Measurements from ENCODE around the gene SERINC2. TPM values are rescaled to one million over a fixed set of nuclear protein-coding genes. Genes with fewer than 3 reads are reported as not detected.

SERINC2 gene
- total and polyA plus RNA-seq, 2 experiments from 2014 or later = 20.5 to 23.3 TPM

DNA sequence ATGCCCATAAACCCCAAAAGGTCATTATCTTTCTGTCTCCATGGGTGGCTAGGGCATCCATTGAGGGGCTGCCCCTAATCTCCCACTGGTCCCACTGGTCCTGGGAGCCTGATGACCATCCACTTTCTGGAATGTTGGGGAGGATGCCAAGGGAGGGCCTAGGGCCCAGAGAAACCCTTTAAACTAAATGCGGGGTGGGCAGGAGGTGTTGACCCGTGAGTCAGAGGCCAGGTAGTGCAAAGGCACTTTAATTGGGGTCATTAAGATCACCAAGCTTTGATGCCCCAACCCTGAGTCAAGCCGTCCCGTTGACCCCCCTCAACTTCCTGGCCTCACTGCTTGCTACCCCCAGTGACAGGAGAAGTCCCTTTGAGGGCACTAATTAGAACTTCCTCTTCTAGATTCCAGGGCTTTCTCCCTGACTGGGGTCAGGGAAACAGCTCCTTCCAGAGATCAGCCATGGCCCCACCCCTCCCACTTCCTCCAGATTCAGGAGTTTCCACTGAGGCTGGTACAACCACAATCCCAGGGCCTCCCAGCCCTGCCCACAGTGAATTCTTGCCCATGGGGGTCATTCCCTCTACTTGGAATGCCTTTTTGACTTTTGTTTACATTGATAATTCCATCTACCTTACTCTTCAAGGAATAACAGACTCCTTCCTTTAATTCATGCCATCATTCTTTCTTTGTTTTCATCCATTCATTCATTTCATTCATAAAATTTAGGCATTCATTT lies 15.5 kb upstream of the SERINC2 start:
- ATAC-seq = no peak
- Mint-ChIP-seq H3K27me3 (ENCODE audit: insufficient read depth, low read depth, poor library complexity) (peaks cover 14% of the 10 kb centered on the region), H3K4me1 (peaks cover 11% of the 10 kb centered on the region), H3K36me3 (ENCODE audit: low read depth) (no peaks in the 10 kb centered on the region), H3K4me3 (no peak overlapping the region), H3K9me3 (no peaks in the 10 kb centered on the region), H3K27ac (no peak overlapping the region)
- no peak overlapping the region for H3K4me2 ChIP-seq
- H3K79me2 ChIP-seq (replicated peaks; ENCODE audit: insufficient read depth) = no peaks in the 10 kb centered on the region
- TF ChIP-seq, protein P1, sequence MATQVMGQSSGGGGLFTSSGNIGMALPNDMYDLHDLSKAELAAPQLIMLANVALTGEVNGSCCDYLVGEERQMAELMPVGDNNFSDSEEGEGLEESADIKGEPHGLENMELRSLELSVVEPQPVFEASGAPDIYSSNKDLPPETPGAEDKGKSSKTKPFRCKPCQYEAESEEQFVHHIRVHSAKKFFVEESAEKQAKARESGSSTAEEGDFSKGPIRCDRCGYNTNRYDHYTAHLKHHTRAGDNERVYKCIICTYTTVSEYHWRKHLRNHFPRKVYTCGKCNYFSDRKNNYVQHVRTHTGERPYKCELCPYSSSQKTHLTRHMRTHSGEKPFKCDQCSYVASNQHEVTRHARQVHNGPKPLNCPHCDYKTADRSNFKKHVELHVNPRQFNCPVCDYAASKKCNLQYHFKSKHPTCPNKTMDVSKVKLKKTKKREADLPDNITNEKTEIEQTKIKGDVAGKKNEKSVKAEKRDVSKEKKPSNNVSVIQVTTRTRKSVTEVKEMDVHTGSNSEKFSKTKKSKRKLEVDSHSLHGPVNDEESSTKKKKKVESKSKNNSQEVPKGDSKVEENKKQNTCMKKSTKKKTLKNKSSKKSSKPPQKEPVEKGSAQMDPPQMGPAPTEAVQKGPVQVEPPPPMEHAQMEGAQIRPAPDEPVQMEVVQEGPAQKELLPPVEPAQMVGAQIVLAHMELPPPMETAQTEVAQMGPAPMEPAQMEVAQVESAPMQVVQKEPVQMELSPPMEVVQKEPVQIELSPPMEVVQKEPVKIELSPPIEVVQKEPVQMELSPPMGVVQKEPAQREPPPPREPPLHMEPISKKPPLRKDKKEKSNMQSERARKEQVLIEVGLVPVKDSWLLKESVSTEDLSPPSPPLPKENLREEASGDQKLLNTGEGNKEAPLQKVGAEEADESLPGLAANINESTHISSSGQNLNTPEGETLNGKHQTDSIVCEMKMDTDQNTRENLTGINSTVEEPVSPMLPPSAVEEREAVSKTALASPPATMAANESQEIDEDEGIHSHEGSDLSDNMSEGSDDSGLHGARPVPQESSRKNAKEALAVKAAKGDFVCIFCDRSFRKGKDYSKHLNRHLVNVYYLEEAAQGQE (IDR thresholded peaks at IDR 0.05; ENCODE audit: unreplicated experiment) = no peak
- TF ChIP-seq, protein P2, sequence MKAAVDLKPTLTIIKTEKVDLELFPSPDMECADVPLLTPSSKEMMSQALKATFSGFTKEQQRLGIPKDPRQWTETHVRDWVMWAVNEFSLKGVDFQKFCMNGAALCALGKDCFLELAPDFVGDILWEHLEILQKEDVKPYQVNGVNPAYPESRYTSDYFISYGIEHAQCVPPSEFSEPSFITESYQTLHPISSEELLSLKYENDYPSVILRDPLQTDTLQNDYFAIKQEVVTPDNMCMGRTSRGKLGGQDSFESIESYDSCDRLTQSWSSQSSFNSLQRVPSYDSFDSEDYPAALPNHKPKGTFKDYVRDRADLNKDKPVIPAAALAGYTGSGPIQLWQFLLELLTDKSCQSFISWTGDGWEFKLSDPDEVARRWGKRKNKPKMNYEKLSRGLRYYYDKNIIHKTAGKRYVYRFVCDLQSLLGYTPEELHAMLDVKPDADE (IDR thresholded peaks at IDR 0.05) = no peak
- TF ChIP-seq JUNB (IDR thresholded peaks at IDR 0.05; ENCODE audit: unreplicated experiment) = no peak
- TF ChIP-seq, protein P3, sequence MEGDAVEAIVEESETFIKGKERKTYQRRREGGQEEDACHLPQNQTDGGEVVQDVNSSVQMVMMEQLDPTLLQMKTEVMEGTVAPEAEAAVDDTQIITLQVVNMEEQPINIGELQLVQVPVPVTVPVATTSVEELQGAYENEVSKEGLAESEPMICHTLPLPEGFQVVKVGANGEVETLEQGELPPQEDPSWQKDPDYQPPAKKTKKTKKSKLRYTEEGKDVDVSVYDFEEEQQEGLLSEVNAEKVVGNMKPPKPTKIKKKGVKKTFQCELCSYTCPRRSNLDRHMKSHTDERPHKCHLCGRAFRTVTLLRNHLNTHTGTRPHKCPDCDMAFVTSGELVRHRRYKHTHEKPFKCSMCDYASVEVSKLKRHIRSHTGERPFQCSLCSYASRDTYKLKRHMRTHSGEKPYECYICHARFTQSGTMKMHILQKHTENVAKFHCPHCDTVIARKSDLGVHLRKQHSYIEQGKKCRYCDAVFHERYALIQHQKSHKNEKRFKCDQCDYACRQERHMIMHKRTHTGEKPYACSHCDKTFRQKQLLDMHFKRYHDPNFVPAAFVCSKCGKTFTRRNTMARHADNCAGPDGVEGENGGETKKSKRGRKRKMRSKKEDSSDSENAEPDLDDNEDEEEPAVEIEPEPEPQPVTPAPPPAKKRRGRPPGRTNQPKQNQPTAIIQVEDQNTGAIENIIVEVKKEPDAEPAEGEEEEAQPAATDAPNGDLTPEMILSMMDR (conservative IDR thresholded peaks at IDR 0.05; ENCODE audit: low read depth in 2 of 2) = no peak
- TF ChIP-seq POLR2AphosphoS5 (IDR thresholded peaks at IDR 0.05; ENCODE audit: low read depth) = no peak
- no peak for TF ChIP-seq STAT1 (IDR thresholded peaks at IDR 0.05; ENCODE audit: unreplicated experiment)
- TF ChIP-seq NANOG (IDR thresholded peaks at IDR 0.05; ENCODE audit: borderline replicate concordance) = no peak
- TF ChIP-seq, protein P4, sequence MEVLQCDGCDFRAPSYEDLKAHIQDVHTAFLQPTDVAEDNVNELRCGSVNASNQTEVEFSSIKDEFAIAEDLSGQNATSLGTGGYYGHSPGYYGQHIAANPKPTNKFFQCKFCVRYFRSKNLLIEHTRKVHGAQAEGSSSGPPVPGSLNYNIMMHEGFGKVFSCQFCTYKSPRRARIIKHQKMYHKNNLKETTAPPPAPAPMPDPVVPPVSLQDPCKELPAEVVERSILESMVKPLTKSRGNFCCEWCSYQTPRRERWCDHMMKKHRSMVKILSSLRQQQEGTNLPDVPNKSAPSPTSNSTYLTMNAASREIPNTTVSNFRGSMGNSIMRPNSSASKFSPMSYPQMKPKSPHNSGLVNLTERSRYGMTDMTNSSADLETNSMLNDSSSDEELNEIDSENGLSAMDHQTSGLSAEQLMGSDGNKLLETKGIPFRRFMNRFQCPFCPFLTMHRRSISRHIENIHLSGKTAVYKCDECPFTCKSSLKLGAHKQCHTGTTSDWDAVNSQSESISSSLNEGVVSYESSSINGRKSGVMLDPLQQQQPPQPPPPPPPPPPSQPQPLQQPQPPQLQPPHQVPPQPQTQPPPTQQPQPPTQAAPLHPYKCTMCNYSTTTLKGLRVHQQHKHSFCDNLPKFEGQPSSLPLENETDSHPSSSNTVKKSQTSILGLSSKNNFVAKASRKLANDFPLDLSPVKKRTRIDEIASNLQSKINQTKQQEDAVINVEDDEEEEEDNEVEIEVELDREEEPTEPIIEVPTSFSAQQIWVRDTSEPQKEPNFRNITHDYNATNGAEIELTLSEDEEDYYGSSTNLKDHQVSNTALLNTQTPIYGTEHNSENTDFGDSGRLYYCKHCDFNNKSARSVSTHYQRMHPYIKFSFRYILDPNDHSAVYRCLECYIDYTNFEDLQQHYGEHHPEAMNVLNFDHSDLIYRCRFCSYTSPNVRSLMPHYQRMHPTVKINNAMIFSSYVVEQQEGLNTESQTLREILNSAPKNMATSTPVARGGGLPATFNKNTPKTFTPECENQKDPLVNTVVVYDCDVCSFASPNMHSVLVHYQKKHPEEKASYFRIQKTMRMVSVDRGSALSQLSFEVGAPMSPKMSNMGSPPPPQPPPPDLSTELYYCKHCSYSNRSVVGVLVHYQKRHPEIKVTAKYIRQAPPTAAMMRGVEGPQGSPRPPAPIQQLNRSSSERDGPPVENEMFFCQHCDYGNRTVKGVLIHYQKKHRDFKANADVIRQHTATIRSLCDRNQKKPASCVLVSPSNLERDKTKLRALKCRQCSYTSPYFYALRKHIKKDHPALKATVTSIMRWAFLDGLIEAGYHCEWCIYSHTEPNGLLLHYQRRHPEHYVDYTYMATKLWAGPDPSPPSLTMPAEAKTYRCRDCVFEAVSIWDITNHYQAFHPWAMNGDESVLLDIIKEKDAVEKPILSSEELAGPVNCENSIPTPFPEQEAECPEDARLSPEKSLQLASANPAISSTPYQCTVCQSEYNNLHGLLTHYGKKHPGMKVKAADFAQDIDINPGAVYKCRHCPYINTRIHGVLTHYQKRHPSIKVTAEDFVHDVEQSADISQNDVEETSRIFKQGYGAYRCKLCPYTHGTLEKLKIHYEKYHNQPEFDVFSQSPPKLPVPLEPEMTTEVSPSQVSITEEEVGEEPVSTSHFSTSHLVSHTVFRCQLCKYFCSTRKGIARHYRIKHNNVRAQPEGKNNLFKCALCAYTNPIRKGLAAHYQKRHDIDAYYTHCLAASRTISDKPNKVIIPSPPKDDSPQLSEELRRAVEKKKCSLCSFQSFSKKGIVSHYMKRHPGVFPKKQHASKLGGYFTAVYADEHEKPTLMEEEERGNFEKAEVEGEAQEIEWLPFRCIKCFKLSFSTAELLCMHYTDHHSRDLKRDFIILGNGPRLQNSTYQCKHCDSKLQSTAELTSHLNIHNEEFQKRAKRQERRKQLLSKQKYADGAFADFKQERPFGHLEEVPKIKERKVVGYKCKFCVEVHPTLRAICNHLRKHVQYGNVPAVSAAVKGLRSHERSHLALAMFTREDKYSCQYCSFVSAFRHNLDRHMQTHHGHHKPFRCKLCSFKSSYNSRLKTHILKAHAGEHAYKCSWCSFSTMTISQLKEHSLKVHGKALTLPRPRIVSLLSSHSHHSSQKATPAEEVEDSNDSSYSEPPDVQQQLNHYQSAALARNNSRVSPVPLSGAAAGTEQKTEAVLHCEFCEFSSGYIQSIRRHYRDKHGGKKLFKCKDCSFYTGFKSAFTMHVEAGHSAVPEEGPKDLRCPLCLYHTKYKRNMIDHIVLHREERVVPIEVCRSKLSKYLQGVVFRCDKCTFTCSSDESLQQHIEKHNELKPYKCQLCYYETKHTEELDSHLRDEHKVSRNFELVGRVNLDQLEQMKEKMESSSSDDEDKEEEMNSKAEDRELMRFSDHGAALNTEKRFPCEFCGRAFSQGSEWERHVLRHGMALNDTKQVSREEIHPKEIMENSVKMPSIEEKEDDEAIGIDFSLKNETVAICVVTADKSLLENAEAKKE (CRISPR knock-in tag; IDR thresholded peaks at IDR 0.05) = no peak
- no peak for TF ChIP-seq EZH2phosphoT487 (IDR thresholded peaks at IDR 0.05; ENCODE audit: unreplicated experiment)
- no peak for TF ChIP-seq ZNF331 (CRISPR knock-in tag; IDR thresholded peaks at IDR 0.05; ENCODE audit: low read depth)
- TF ChIP-seq ZNF114 (CRISPR knock-in tag; IDR thresholded peaks at IDR 0.05) = no peak
- TF ChIP-seq EZH2 (IDR thresholded peaks at IDR 0.05; ENCODE audit: low read depth, unreplicated experiment) = no peak
- TF ChIP-seq CREB1 (CRISPR knock-in tag; IDR thresholded peaks at IDR 0.05; ENCODE audit: low read depth) = no peak
- H3K9me2 ChIP-seq (ENCODE audit: insufficient read depth) = no peaks in the 10 kb centered on the region
- no peaks in the 10 kb centered on the region for H3F3A ChIP-seq (replicated peaks; ENCODE audit: low read depth)
- H3K27ac ChIP-seq (ENCODE audit: low read depth) = no peak overlapping the region
- H3K4me3 ChIP-seq = no peak overlapping the region
- peaks cover 3% of the 10 kb centered on the region; the same call in 1 of the 2 replicates for H3K27me3 ChIP-seq (ENCODE audit: insufficient read depth)
- peak overlapping the region; percentile 32; the same call in 1 of the 2 replicates for H2AFZ ChIP-seq
- peaks cover 7% of the 10 kb centered on the region for H3K4me1 ChIP-seq (ENCODE audit: insufficient read depth)
- no peak for DNase-seq (ENCODE audit: low spot score)
- H4K20me1 ChIP-seq (replicated peaks; ENCODE audit: insufficient read depth) = no peaks in the 10 kb centered on the region; the same call in 1 of the 2 replicates
- H3K36me3 ChIP-seq (ENCODE audit: insufficient read depth) = no peaks in the 10 kb centered on the region

Measured in GM23338 (cell line).